ENCODE results near the gene ZNF784.

Gene ZNF784

GRCh38 chr19:55648585-55649267 is 24.4 kb upstream of the ZNF784 start (continued):
- TF ChIP-seq ZNF555 (tag by site-specific recombination; conservative IDR thresholded peaks at IDR 0.05) (no peak), ZNF354C (tag by site-specific recombination; IDR thresholded peaks at IDR 0.05; ENCODE audit: borderline replicate concordance, low read depth) (no peak), ZNF549 (tag by site-specific recombination; IDR thresholded peaks at IDR 0.05) (no peak), ZNF561 (tag by site-specific recombination; IDR thresholded peaks at IDR 0.05; ENCODE audit: borderline replicate concordance) (no peak), ZBTB49 (tag by site-specific recombination; IDR thresholded peaks at IDR 0.05; ENCODE audit: low read depth) (no peak), ZNF843 (tag by site-specific recombination; IDR thresholded peaks at IDR 0.05) (0 out of 2 replicates have a peak, but pooled peaks have one; percentile 7), ZNF221 (tag by site-specific recombination; IDR thresholded peaks at IDR 0.05; ENCODE audit: borderline replicate concordance) (no peak), MZF1 (tag by site-specific recombination; IDR thresholded peaks at IDR 0.05; ENCODE audit: borderline replicate concordance) (no peak)

DNA sequence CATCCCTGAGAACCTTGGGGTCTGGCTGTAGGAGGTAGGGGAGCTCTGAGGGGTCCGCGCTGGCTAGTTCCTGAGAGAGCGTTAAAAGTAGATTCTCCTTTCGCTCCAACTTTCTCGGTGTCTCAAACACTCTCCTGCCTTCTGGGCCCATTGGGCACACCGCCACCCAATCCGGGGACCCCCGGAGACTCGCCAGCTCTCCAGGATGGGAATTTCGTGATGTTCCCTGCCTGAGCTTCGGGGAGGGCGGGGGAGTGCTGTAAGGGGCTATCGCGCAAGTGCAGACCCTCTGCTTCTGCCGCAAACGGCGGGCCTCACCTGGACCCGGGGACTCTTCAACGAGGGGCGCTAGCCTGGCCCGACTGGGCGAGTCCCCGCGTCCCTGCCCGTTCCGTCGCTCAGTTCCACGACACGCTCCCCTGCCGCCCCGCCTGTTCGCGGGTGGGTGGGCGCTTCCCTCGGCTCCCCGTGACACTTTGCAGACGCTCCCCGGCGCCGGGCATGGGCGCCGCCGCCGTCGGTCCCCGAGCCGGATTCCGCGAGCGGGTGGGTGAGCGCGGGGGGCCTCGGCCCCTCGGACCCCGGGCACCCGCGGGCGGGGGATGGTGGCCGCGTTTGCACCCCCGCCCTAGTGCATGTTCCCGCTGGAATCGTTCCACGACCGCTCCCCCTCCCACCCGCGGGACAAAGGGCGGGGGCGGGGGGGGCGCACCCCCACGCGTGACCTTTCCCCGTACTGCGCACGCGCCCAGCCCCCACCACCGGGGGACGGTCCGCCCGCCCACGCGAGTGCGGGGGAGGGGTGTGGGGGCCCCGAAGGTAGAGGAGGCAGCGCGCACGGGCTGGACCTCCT is 23.6 kb upstream of the ZNF784 start, which contains the start of gene CCDC106:
Gene CCDC106, plus strand, starts transcription at position 481 of the 853 bp plus-strand sequence. CDS start 835 bp downstream, outside the sequence.
- H3K27ac ChIP-seq (ENCODE audit: extremely low read depth, low read depth, low read length): peak within 1 kb of the TSS; percentile 93
- ChIA-PET POLR2A (interaction anchor here (0.5 to 1.9 kb wide), 14 partner anchors 9 to 485 kb away, joined by 3 to 10 read pairs (median 5); partner anchors contain the start of genes FIZ1, PPP6R1, UBE2S and ZNF524), CTCF (interaction anchor here (0.5 to 3.0 kb wide), 12 partner anchors 9 to 1220 kb away, joined by 3 to 37 read pairs (median 4); no protein-coding TSS in a partner anchor)
- H3K36me3 ChIP-seq (ENCODE audit: control insufficient read depth in 2 of 2, insufficient read depth in 1 of 2, low read length in 2 of 2): peaks cover 12 to 45% of the 10 kb centered on the region in 2 experiments; a peak in 2 of 3 replicates
- no peaks in the 10 kb centered on the region for H3K9me3 ChIP-seq (ENCODE audit: control insufficient read depth, insufficient read depth, low read depth, low read length)
- peak within 1 kb of the TSS; percentile 96 for H3K4me3 ChIP-seq (ENCODE audit: low read depth, low read length)
- H3K4me1 ChIP-seq (ENCODE audit: control insufficient read depth, insufficient read depth, low read length): peaks cover 15% of the 10 kb centered on the region
- no peak for TF ChIP-seq ZNF529 (tag by site-specific recombination; IDR thresholded peaks at IDR 0.05; ENCODE audit: insufficient replicate concordance)
- peak; percentile 91 for TF ChIP-seq GLIS1 (tag by site-specific recombination; IDR thresholded peaks at IDR 0.05)
- TF ChIP-seq ZNF223 (tag by site-specific recombination; IDR thresholded peaks at IDR 0.05): no peak
- TF ChIP-seq ZNF704 (tag by site-specific recombination; IDR thresholded peaks at IDR 0.05): no peak
- peak; percentile 87 for TF ChIP-seq ZBTB26 (tag by site-specific recombination; optimal IDR thresholded peaks at IDR 0.05)
- no peak for TF ChIP-seq ZNF157 (tag by site-specific recombination; IDR thresholded peaks at IDR 0.05)
- no peak for TF ChIP-seq ZNF114 (tag by site-specific recombination; IDR thresholded peaks at IDR 0.05)
- peak; percentile 75 for TF ChIP-seq KLF10 (tag by site-specific recombination; IDR thresholded peaks at IDR 0.05)
- peak; percentile 88 for TF ChIP-seq PRDM1 (tag by site-specific recombination; IDR thresholded peaks at IDR 0.05)
- no peak for TF ChIP-seq ZNF596 (tag by site-specific recombination; IDR thresholded peaks at IDR 0.05)
- TF ChIP-seq ZEB2 (tag by site-specific recombination; IDR thresholded peaks at IDR 0.05): peak; percentile 88
- TF ChIP-seq, protein P1, sequence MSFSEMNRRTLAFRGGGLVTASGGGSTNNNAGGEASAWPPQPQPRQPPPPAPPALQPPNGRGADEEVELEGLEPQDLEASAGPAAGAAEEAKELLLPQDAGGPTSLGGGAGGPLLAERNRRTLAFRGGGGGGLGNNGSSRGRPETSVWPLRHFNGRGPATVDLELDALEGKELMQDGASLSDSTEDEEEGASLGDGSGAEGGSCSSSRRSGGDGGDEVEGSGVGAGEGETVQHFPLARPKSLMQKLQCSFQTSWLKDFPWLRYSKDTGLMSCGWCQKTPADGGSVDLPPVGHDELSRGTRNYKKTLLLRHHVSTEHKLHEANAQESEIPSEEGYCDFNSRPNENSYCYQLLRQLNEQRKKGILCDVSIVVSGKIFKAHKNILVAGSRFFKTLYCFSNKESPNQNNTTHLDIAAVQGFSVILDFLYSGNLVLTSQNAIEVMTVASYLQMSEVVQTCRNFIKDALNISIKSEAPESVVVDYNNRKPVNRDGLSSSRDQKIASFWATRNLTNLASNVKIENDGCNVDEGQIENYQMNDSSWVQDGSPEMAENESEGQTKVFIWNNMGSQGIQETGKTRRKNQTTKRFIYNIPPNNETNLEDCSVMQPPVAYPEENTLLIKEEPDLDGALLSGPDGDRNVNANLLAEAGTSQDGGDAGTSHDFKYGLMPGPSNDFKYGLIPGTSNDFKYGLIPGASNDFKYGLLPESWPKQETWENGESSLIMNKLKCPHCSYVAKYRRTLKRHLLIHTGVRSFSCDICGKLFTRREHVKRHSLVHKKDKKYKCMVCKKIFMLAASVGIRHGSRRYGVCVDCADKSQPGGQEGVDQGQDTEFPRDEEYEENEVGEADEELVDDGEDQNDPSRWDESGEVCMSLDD (tag by site-specific recombination; IDR thresholded peaks at IDR 0.05): peak; percentile 95
- TF ChIP-seq SCRT2 (tag by site-specific recombination; IDR thresholded peaks at IDR 0.05): no peak
- TF ChIP-seq, protein P2, sequence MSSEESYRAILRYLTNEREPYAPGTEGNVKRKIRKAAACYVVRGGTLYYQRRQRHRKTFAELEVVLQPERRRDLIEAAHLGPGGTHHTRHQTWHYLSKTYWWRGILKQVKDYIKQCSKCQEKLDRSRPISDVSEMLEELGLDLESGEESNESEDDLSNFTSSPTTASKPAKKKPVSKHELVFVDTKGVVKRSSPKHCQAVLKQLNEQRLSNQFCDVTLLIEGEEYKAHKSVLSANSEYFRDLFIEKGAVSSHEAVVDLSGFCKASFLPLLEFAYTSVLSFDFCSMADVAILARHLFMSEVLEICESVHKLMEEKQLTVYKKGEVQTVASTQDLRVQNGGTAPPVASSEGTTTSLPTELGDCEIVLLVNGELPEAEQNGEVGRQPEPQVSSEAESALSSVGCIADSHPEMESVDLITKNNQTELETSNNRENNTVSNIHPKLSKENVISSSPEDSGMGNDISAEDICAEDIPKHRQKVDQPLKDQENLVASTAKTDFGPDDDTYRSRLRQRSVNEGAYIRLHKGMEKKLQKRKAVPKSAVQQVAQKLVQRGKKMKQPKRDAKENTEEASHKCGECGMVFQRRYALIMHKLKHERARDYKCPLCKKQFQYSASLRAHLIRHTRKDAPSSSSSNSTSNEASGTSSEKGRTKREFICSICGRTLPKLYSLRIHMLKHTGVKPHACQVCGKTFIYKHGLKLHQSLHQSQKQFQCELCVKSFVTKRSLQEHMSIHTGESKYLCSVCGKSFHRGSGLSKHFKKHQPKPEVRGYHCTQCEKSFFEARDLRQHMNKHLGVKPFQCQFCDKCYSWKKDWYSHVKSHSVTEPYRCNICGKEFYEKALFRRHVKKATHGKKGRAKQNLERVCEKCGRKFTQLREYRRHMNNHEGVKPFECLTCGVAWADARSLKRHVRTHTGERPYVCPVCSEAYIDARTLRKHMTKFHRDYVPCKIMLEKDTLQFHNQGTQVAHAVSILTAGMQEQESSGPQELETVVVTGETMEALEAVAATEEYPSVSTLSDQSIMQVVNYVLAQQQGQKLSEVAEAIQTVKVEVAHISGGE (tag by site-specific recombination; conservative IDR thresholded peaks at IDR 0.05; ENCODE audit: low read depth): peak; percentile 85
- no peak for TF ChIP-seq GLI4 (tag by site-specific recombination; IDR thresholded peaks at IDR 0.05)
- TF ChIP-seq ZNF221 (tag by site-specific recombination; IDR thresholded peaks at IDR 0.05; ENCODE audit: borderline replicate concordance): 0 out of 2 replicates have a peak, but pooled peaks have one; percentile 6
